ENCODE data around the gene ELOB.

ELOB gene

GRCh38 chr16:2782583-2783351 is 5.7 kb upstream of the ELOB start:
- no peak for DNase-seq

GRCh38 chr16:2779978-2780898 is 3.2 kb upstream of the ELOB start:
- DNase-seq: no peak

- DNase-seq: no peak
These were observed 2.3 kb upstream of the ELOB start for GRCh38 chr16:2779151-2779920.

- no peak for DNase-seq
These were observed 1.5 kb upstream of the ELOB start for GRCh38 chr16:2778630-2778958.

GRCh38 chr16:2777903-2778629 is 986 bp upstream of the ELOB start:
- DNase-seq: no peak

- peak; percentile 40 for DNase-seq
These were observed 460 bp downstream of the ELOB start for GRCh38 chr16:2776500-2777139.

GRCh38 chr16:2775765-2776499 is 1.1 kb downstream of the ELOB start:
- no peak for DNase-seq

GRCh38 chr16:2775131-2775716 is 1.9 kb downstream of the ELOB start:
- DNase-seq: no peak

GRCh38 chr16:2774161-2774891 is 2.8 kb downstream of the ELOB start:
- no peak for DNase-seq

GRCh38 chr16:2773188-2773968 is 3.7 kb downstream of the ELOB start:
- DNase-seq: no peak

GRCh38 chr16:2771496-2772402 is 5.3 kb downstream of the ELOB start:
- DNase-seq: no peak

GRCh38 chr16:2770057-2770951 is 6.8 kb downstream of the ELOB start:
- DNase-seq: no peak

GRCh38 chr16:2769675-2770056 is 7.4 kb downstream of the ELOB start:
- DNase-seq: no peak

- DNase-seq: no peak
These were observed 8.0 kb downstream of the ELOB start for GRCh38 chr16:2769100-2769529.

- no peak for DNase-seq
These were observed 8.5 kb downstream of the ELOB start for GRCh38 chr16:2768403-2769089.

GRCh38 chr16:2767891-2768290 is 9.2 kb downstream of the ELOB start:
- DNase-seq: no peak

All from suppressor macrophage treated with lipopolysaccharide for 4 hours (primary cell).